ENCODE results near the gene EIF3K.

Gene EIF3K

DNA sequence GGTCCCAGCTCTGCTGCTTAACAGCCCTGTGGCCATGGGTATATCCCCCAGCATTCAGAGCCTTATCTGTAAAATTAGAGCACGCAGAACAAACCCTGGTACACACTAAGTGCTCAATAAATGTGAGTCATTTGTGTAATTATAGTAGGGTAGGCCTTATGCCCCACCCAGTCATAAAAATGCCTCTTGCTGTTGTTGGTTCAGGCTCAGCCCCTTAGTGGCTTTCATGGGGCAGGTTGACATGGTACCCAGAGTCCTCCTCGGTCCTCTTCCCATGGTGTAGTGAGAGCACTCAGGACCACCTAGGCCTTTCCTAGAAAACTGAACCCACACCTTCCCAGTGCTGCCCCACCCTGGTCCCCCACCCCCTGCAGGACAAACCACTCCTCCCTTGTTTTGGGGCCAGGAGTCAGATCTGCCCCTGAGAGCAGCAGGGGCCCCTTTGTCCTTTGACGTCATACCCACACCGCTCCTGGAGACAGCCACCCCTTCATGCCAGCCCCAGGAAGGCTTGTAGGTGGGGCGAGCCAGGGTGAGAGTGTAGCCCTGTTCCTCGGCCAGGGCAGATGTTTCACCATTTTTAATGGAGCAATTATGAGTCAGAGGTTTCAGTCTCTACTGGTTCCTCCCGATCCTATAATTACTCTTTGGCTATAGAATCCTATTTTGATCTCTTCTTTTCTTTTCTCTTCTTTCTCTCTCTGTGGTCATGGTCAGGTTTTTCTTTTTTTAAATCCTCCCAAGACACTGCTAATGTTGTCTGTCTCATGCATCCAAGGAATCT is 65.3 kb downstream of the EIF3K start (continued):
- TF ChIP-seq BCL11A (tag by site-specific recombination; IDR thresholded peaks at IDR 0.05; ENCODE audit: low read depth) (peak; percentile 93), ZNF629 (tag by site-specific recombination; IDR thresholded peaks at IDR 0.05) (peak; percentile 99)

DNA sequence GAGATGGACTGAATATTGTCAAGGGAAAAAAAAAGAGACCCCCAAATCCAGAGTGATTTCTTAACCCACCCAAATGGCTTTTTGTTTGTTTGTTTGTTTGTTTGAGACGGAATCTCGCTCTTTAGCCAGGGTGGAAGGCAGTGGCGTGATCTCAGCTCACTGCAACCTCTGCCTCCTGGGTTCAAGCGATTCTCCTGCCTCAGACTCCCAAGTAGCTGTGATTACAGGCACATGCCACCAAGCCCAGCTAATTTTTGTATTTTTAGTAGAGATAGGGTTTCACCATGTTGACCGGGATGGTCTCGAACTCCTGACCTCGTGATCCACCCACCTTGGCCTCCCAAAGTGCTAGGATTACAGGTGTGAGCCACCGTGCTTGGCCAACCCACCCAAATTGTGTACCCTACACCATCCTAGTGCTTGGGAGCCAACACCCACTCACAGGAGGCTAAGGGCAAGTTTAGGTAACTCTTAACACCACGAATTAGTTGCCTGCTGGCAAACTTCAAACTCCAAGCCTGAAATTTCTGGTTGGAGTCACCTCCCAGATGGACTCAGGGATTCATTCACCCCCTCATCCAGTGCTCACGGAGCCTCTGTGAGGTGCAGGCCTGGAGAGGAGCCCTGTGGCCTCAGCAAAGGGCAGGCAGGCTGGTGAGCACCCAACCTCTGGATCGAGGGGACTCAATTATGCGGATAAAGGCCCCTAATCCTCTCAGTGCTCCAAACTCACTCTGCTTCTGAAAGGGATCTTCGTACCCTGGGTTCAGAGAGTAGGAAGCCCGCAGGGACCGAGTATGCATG is 66.1 kb downstream of the EIF3K start:
- peaks cover 41% of the 10 kb centered on the region for H3K4me1 ChIP-seq (ENCODE audit: control insufficient read depth, insufficient read depth, low read length)
- H3K36me3 ChIP-seq (ENCODE audit: control insufficient read depth in 2 of 2, insufficient read depth in 1 of 2, low read length in 2 of 2), result peaks cover under 1 to 23% of the 10 kb centered on the region in 2 experiments
- peak overlapping the region; percentile 98 for H3K27ac ChIP-seq (ENCODE audit: extremely low read depth, low read depth, low read length)
- H3K9me3 ChIP-seq (ENCODE audit: control insufficient read depth, insufficient read depth, low read depth, low read length), result no peaks in the 10 kb centered on the region
- CTCF ChIA-PET, result interaction anchor here (0.5 to 1.5 kb wide), 9 partner anchors 11 to 350 kb away, joined by 3 to 7 read pairs (median 4); partner anchors contain the start of genes ACTN4 and CATSPERG
- no peak overlapping the region for H3K4me3 ChIP-seq (ENCODE audit: low read depth, low read length)
- POLR2A ChIA-PET, result interaction anchor here (1.0 to 1.7 kb wide), 3 partner anchors 18 to 37 kb away, joined by 3 to 19 read pairs (median 8); partner anchors contain the start of gene ACTN4
- TF ChIP-seq ZNF626 (tag by site-specific recombination; IDR thresholded peaks at IDR 0.05), result no peak
- TF ChIP-seq ZXDB (tag by site-specific recombination; IDR thresholded peaks at IDR 0.05), result no peak
- TF ChIP-seq ZBTB8A (tag by site-specific recombination; IDR thresholded peaks at IDR 0.05), result no peak
- TF ChIP-seq, protein P1, sequence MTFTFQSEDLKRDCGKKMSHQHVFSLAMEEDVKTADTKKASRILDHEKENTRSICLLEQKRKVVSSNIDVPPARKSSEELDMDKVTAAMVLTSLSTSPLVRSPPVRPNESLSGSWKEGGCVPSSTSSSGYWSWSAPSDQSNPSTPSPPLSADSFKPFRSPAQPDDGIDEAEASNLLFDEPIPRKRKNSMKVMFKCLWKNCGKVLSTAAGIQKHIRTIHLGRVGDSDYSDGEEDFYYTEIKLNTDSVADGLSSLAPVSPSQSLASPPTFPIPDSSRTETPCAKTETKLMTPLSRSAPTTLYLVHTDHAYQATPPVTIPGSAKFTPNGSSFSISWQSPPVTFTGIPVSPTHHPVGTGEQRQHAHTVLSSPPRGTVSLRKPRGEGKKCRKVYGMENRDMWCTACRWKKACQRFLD (tag by site-specific recombination; IDR thresholded peaks at IDR 0.05), result no peak
- TF ChIP-seq ZFP69B (tag by site-specific recombination; IDR thresholded peaks at IDR 0.05), result peak; percentile 33; the same call in 1 of the 2 replicates
- TF ChIP-seq RBAK (tag by site-specific recombination; IDR thresholded peaks at IDR 0.05), result no peak
- TF ChIP-seq FEZF1 (tag by site-specific recombination; IDR thresholded peaks at IDR 0.05), result no peak
- TF ChIP-seq, protein P2, sequence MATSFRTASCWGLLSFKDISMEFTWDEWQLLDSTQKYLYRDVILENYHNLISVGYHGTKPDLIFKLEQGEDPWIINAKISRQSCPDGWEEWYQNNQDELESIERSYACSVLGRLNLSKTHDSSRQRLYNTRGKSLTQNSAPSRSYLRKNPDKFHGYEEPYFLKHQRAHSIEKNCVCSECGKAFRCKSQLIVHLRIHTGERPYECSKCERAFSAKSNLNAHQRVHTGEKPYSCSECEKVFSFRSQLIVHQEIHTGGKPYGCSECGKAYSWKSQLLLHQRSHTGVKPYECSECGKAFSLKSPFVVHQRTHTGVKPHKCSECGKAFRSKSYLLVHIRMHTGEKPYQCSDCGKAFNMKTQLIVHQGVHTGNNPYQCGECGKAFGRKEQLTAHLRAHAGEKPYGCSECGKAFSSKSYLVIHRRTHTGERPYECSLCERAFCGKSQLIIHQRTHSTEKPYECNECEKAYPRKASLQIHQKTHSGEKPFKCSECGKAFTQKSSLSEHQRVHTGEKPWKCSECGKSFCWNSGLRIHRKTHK (tag by site-specific recombination; IDR thresholded peaks at IDR 0.05), result no peak
- TF ChIP-seq PRDM1 (tag by site-specific recombination; IDR thresholded peaks at IDR 0.05), result no peak
- TF ChIP-seq, protein P3, sequence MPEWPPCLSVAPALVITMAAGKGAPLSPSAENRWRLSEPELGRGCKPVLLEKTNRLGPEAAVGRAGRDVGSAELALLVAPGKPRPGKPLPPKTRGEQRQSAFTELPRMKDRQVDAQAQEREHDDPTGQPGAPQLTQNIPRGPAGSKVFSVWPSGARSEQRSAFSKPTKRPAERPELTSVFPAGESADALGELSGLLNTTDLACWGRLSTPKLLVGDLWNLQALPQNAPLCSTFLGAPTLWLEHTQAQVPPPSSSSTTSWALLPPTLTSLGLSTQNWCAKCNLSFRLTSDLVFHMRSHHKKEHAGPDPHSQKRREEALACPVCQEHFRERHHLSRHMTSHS (tag by site-specific recombination; IDR thresholded peaks at IDR 0.05), result no peak
- TF ChIP-seq IKZF3 (tag by site-specific recombination; IDR thresholded peaks at IDR 0.05), result no peak
- TF ChIP-seq, protein P4, sequence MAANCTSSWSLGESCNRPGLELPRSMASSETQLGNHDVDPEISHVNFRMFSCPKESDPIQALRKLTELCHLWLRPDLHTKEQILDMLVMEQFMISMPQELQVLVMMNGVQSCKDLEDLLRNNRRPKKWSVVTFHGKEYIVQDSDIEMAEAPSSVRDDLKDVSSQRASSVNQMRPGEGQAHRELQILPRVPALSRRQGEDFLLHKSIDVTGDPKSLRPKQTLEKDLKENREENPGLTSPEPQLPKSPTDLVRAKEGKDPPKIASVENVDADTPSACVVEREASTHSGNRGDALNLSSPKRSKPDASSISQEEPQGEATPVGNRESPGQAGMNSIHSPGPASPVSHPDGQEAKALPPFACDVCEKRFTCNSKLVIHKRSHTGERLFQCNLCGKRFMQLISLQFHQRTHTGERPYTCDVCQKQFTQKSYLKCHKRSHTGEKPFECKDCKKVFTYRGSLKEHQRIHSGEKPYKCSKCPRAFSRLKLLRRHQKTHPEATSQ (tag by site-specific recombination; IDR thresholded peaks at IDR 0.05), result no peak
- TF ChIP-seq, protein P5, sequence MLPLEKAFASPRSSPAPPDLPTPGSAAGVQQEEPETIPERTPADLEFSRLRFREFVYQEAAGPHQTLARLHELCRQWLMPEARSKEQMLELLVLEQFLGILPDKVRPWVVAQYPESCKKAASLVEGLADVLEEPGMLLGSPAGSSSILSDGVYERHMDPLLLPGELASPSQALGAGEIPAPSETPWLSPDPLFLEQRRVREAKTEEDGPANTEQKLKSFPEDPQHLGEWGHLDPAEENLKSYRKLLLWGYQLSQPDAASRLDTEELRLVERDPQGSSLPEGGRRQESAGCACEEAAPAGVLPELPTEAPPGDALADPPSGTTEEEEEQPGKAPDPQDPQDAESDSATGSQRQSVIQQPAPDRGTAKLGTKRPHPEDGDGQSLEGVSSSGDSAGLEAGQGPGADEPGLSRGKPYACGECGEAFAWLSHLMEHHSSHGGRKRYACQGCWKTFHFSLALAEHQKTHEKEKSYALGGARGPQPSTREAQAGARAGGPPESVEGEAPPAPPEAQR (tag by site-specific recombination; IDR thresholded peaks at IDR 0.05), result no peak
- no peak for TF ChIP-seq SP2 (tag by site-specific recombination; IDR thresholded peaks at IDR 0.05)
- no peak for TF ChIP-seq ZNF843 (tag by site-specific recombination; IDR thresholded peaks at IDR 0.05)
- TF ChIP-seq ZNF416 (tag by site-specific recombination; IDR thresholded peaks at IDR 0.05), result no peak
- TF ChIP-seq ZNF555 (tag by site-specific recombination; conservative IDR thresholded peaks at IDR 0.05), result no peak
- no peak for TF ChIP-seq ZNF510 (tag by site-specific recombination; IDR thresholded peaks at IDR 0.05; ENCODE audit: insufficient replicate concordance)
- TF ChIP-seq EGR2 (tag by site-specific recombination; IDR thresholded peaks at IDR 0.05; ENCODE audit: low read depth), result peak; percentile 78
- TF ChIP-seq ZNF146 (tag by site-specific recombination; IDR thresholded peaks at IDR 0.05), result 0 out of 2 replicates have a peak, but pooled peaks have one; percentile 7
- TF ChIP-seq REPIN1 (tag by site-specific recombination; IDR thresholded peaks at IDR 0.05; ENCODE audit: low read depth), result no peak
- no peak for TF ChIP-seq ZNF121 (tag by site-specific recombination; IDR thresholded peaks at IDR 0.05)
- TF ChIP-seq, protein P6, sequence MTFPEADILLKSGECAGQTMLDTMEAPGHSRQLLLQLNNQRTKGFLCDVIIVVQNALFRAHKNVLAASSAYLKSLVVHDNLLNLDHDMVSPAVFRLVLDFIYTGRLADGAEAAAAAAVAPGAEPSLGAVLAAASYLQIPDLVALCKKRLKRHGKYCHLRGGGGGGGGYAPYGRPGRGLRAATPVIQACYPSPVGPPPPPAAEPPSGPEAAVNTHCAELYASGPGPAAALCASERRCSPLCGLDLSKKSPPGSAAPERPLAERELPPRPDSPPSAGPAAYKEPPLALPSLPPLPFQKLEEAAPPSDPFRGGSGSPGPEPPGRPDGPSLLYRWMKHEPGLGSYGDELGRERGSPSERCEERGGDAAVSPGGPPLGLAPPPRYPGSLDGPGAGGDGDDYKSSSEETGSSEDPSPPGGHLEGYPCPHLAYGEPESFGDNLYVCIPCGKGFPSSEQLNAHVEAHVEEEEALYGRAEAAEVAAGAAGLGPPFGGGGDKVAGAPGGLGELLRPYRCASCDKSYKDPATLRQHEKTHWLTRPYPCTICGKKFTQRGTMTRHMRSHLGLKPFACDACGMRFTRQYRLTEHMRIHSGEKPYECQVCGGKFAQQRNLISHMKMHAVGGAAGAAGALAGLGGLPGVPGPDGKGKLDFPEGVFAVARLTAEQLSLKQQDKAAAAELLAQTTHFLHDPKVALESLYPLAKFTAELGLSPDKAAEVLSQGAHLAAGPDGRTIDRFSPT (tag by site-specific recombination; IDR thresholded peaks at IDR 0.05), result 0 out of 2 replicates have a peak, but pooled peaks have one; percentile 19
- TF ChIP-seq ZNF391 (tag by site-specific recombination; IDR thresholded peaks at IDR 0.05; ENCODE audit: borderline replicate concordance, low read depth), result peak; percentile 30; the same call in 1 of the 2 replicates

Data from HEK293 (cell line).